ENCODE measurements around the gene GRK2. TPM values are rescaled to one million over a fixed set of nuclear protein-coding genes. Genes with fewer than 3 reads are reported as not detected.

The GRK2 gene
- total and polyA plus RNA-seq, 11 donors = 40.1 to 107 (median 50.1) TPM

GRCh38 chr11:67253872-67254624 lies 12.2 kb upstream of the GRK2 start:
- Histone ChIP-seq H3K4me1 (peaks cover 0 to 22% (median 0%) of the 10 kb centered on the region in 12 donors), H3K36me3 (peaks cover 0 to 88% (median 84%) of the 10 kb centered on the region in 9 donors)
- WGBS, 4 donors = 90 to 95% (median 91%) methylated on average over 14 of the region's 14 CpGs

GRCh38 chr11:67254798-67255197 lies 11.5 kb upstream of the GRK2 start:
- ATAC-seq = no peak
- H3K27ac ChIP-seq = no peak overlapping the region
- H3K9me3 ChIP-seq = no peaks in the 10 kb centered on the region
- TF ChIP-seq POLR2A (IDR thresholded peaks at IDR 0.05) = no peak
- TF ChIP-seq, protein P1, sequence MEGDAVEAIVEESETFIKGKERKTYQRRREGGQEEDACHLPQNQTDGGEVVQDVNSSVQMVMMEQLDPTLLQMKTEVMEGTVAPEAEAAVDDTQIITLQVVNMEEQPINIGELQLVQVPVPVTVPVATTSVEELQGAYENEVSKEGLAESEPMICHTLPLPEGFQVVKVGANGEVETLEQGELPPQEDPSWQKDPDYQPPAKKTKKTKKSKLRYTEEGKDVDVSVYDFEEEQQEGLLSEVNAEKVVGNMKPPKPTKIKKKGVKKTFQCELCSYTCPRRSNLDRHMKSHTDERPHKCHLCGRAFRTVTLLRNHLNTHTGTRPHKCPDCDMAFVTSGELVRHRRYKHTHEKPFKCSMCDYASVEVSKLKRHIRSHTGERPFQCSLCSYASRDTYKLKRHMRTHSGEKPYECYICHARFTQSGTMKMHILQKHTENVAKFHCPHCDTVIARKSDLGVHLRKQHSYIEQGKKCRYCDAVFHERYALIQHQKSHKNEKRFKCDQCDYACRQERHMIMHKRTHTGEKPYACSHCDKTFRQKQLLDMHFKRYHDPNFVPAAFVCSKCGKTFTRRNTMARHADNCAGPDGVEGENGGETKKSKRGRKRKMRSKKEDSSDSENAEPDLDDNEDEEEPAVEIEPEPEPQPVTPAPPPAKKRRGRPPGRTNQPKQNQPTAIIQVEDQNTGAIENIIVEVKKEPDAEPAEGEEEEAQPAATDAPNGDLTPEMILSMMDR (IDR thresholded peaks at IDR 0.05) = no peak
- WGBS, 4 donors = 60 to 74% (median 72%) methylated on average over 14 to 15 of the region's 15 CpGs
- H3K4me1 ChIP-seq = peaks cover 0 to 19% (median 0%) of the 10 kb centered on the region in 12 donors
- DNase-seq = peak in 1 of 5 donors; percentile 6
- H3K36me3 ChIP-seq = peaks cover 0 to 80% (median 76%) of the 10 kb centered on the region in 9 donors
- no peak overlapping the region for H3K4me3 ChIP-seq
- no peaks in the 10 kb centered on the region for H3K27me3 ChIP-seq
- intact Hi-C loops (cut with DNase I) = no loop called here

More at GRCh38 chr11:67253872-67254624, 12.2 kb upstream of the GRK2 start:
- intact Hi-C loops (cut with DNase I) = no loop called here
- no peak overlapping the region for H3K27ac ChIP-seq
- DNase-seq (peak in 1 of 5 donors; percentile 14), ATAC-seq (no peak)
- TF ChIP-seq, protein P1 (IDR thresholded peaks at IDR 0.05) = no peak
- TF ChIP-seq POLR2A (IDR thresholded peaks at IDR 0.05) = no peak
- no peaks in the 10 kb centered on the region for H3K9me3 ChIP-seq
- H3K27me3 ChIP-seq = no peaks in the 10 kb centered on the region
- H3K4me3 ChIP-seq = no peak overlapping the region

GRCh38 chr11:67255353-67255752 lies 10.9 kb upstream of the GRK2 start:
- WGBS, 4 donors = 81 to 91% (median 88%) methylated on average over 10 of the region's 10 CpGs
- Histone ChIP-seq H3K27ac (no peak overlapping the region), H3K27me3 (no peaks in the 10 kb centered on the region), H3K4me1 (peaks cover 0 to 19% (median 0%) of the 10 kb centered on the region in 12 donors), H3K4me3 (no peak overlapping the region), H3K9me3 (no peaks in the 10 kb centered on the region), H3K36me3 (peaks cover 0 to 75% (median 71%) of the 10 kb centered on the region in 9 donors)
- DNase-seq (no peak), ATAC-seq (no peak)
- TF ChIP-seq, protein P1 (IDR thresholded peaks at IDR 0.05) = no peak
- TF ChIP-seq POLR2A (IDR thresholded peaks at IDR 0.05) = no peak
- intact Hi-C loops (cut with DNase I) = no loop called here

DNA sequence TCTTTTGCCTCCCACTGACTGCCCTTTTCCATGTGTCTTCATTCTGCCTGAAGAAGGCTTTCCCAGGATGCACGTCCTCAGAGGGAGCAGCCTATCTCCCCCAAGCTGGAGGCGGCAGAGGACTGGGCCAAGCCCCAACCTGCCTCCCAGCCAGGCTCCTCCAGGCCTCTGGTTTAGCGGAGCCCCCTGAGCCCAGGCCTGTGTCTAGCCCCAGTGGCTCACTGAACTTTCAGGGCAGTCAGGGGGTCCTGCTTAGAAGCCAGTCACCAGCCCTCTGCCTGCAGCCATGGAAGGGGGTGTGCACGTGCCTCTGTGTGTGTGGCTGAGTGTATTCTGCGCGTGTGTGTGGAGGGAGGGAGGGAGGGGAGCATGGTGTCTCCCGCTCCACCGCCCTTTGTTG lies 10.4 kb upstream of the GRK2 start:
- Histone ChIP-seq H3K4me1 (peaks cover 0 to 19% (median 0%) of the 10 kb centered on the region in 12 donors), H3K4me3 (no peak overlapping the region), H3K9me3 (no peaks in the 10 kb centered on the region), H3K36me3 (peaks cover 0 to 70% (median 66%) of the 10 kb centered on the region in 9 donors), H3K27ac (no peak overlapping the region), H3K27me3 (no peaks in the 10 kb centered on the region)
- ATAC-seq (no peak), DNase-seq (peak in 1 of 5 donors; percentile 18)
- WGBS, 4 donors = 85 to 89% (median 88%) methylated on average over 8 of the region's 8 CpGs
- intact Hi-C loops (cut with DNase I) = no loop called here
- no peak for TF ChIP-seq POLR2A (IDR thresholded peaks at IDR 0.05)
- TF ChIP-seq, protein P1 (IDR thresholded peaks at IDR 0.05) = no peak

All from heart left ventricle (tissue), 16 donors.